Esophagus (tissue), 2 donors: ENCODE measurements around the gene CDC14A. TPM values are rescaled to one million over a fixed set of nuclear protein-coding genes. Genes with fewer than 3 reads are reported as not detected.

Experiments
- H3K27ac ChIP-seq, 2 donors: one replicate each; pipeline ENCODE4 v1.5.1; 2013; ENCODE audit warnings: low read depth in 2 of 2, mild to moderate bottlenecking in 2 of 2, inconsistent platforms in 1 of 2, low read length in 1 of 2, moderate library complexity in 1 of 2
- H3K27me3 ChIP-seq, 2 donors: one replicate each; pipeline ENCODE4 v1.6.1; 2013; ENCODE audit warnings: low read length in 2 of 2, control low read depth in 1 of 2, mild to moderate bottlenecking in 1 of 2; ENCODE audit not compliant: insufficient read depth in 2 of 2, control insufficient read depth in 1 of 2
- H3K36me3 ChIP-seq, 2 donors: one replicate each; pipeline ENCODE4 v1.6.1; 2013; ENCODE audit warnings: low read length in 1 of 2; ENCODE audit not compliant: control insufficient read depth in 2 of 2, insufficient read depth in 2 of 2
- H3K4me1 ChIP-seq, 2 donors: one replicate each; pipeline ENCODE4 v1.6.1; 2013; ENCODE audit warnings: low read length in 1 of 2; ENCODE audit not compliant: control insufficient read depth in 2 of 2, insufficient read depth in 2 of 2
- H3K4me3 ChIP-seq, 2 donors: one replicate each; pipeline ENCODE4 v1.5.1; 2013; ENCODE audit warnings: low read length in 2 of 2, mild to moderate bottlenecking in 2 of 2, low read depth in 1 of 2, moderate library complexity in 1 of 2
- H3K9me3 ChIP-seq, 2 donors: one replicate each; pipeline ENCODE4 v1.6.1; 2013; ENCODE audit warnings: mild to moderate bottlenecking in 2 of 2, low read depth in 1 of 2, low read length in 1 of 2, moderate library complexity in 1 of 2; ENCODE audit not compliant: control insufficient read depth in 2 of 2, insufficient read depth in 1 of 2
- WGBS, 2 donors: extraction: QIAGEN DNeasy Blood & Tissue Kit; methylation state at CpG; one replicate each; pipeline ENCODE4 v1.1.7; 2013; 5-methylcytosine and 5-hydroxymethylcytosine counted together
- polyA plus RNA-seq, 2 donors: library from polyadenylated mRNA; stranded (reverse); fragments of 200-250 nt; gene quantifications; one replicate each; pipeline ENCODE4 v1.2.3, GENCODE V29; 2013
- donor health status: healthy with polysubstance abuse.
- donor health status: Bipolar disorder and iron deficiency.

Gene CDC14A
- polyA plus RNA-seq, 2 donors, result 1.0 to 1.2 TPM

DNA sequence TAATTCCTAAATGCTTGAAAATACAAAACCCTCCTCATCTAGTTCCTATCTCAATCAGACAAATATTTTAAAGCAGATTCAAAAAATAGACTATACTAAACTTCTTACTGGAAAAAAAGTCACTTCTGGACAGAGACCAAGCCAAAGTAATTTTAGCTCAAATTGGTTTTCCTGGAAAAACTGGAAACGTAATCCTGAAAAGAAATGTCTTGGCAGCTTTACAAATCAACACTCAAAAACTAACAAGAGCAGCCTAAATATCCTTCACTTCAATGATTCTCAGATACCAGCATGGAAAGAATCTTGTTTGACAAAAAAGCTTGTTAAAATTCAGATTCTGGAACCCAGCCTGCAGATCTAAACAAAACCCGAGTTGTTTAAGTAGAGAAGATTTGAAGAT lies 176.6 kb downstream of the CDC14A start:
- H3K4me3 ChIP-seq, result no peak overlapping the region
- no peak overlapping the region for H3K27ac ChIP-seq

DNA sequence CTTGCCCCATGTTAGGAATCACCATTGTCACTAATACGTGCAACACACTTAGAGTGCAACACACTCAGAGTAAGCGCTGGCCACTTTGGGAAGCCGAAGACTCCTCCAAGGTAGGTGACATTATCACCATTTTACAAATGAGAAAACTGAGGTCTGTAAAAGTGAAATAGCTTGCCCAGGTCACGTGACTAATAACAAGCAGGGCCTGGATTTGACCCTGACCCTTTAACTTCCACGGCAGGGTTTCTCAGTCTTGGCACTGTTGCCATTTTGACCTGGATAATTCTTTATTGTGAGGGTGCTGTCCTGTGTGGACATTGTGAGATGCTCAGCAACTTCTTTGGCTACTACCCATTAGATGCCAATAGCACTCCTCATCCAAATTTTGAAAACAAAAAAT lies 177.8 kb downstream of the CDC14A start:
- Histone ChIP-seq H3K36me3 (no peaks in the 10 kb centered on the region), H3K9me3 (no peaks in the 10 kb centered on the region), H3K27me3 (no peaks in the 10 kb centered on the region), H3K4me3 (no peak overlapping the region), H3K4me1 (no peaks in the 10 kb centered on the region), H3K27ac (no peak overlapping the region)
- 90 to 91% methylated on average over 5 of the region's 5 CpGs for WGBS, 2 donors

More for the DNA sequence above, 176.6 kb downstream of the CDC14A start:
- Histone ChIP-seq H3K36me3 (no peaks in the 10 kb centered on the region), H3K27me3 (no peaks in the 10 kb centered on the region), H3K4me1 (no peaks in the 10 kb centered on the region), H3K9me3 (no peaks in the 10 kb centered on the region)
- 13 to 28% methylated on average over 2 of the region's 2 CpGs for WGBS, 2 donors

DNA sequence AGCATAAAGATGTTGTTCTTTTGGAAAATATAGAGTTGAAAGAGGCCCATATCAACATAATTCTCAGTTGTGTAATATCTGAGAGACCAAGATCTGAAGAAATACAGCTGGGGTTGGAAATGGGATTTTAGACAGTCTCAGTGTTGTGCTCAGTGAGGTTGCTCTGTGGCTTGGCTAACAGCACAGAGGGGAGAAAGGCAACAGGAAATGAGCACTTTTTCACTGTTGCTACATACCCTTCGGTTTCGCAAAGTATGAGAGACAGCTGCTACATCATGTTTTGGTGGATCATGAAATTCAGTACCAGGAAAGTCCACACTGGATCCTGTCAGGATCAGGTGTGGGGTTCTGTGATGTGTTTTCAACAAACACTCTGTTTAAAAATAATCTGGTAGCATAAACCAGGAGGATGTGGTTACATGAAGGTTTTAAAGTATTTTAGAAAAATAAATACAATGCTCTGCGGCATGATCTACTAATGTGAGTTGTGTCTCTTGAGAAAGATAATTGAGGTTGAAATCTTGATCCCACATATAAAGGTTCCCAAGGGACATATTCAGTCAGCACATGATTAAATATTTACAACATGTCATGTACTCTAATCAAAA lies 178.7 kb downstream of the CDC14A start:
- WGBS, 2 donors, result 57 to 61% methylated on average over 3 of the region's 3 CpGs
- H3K36me3 ChIP-seq, result no peaks in the 10 kb centered on the region
- H3K27ac ChIP-seq, result no peak overlapping the region
- no peaks in the 10 kb centered on the region for H3K27me3 ChIP-seq
- no peak overlapping the region for H3K4me3 ChIP-seq
- H3K9me3 ChIP-seq, result no peaks in the 10 kb centered on the region
- no peaks in the 10 kb centered on the region for H3K4me1 ChIP-seq

DNA sequence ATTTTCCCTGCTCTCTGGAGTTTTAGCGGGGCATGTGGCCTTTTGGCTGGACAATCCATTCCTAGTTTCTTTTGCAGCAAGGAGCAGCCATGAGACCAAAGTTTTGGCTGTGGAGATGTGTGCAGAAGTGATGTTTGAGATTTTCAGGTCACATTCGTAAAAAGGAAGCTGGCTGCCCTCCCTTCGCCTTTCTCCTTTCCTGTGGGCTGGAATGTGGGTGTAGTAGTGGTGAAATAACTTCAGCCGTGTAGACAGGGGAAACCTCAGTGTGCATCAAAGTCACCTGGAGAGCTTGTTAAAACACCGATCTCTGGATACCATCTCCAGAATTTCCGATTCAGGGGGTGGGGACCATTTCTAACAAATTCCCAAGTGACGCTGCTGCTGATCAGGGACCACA lies 180.3 kb downstream of the CDC14A start:
- Histone ChIP-seq H3K9me3 (no peaks in the 10 kb centered on the region), H3K27ac (no peak overlapping the region), H3K4me3 (no peak overlapping the region), H3K4me1 (no peaks in the 10 kb centered on the region), H3K27me3 (no peaks in the 10 kb centered on the region), H3K36me3 (no peaks in the 10 kb centered on the region)
- WGBS, 2 donors, result 71 to 80% methylated on average over 7 of the region's 7 CpGs

DNA sequence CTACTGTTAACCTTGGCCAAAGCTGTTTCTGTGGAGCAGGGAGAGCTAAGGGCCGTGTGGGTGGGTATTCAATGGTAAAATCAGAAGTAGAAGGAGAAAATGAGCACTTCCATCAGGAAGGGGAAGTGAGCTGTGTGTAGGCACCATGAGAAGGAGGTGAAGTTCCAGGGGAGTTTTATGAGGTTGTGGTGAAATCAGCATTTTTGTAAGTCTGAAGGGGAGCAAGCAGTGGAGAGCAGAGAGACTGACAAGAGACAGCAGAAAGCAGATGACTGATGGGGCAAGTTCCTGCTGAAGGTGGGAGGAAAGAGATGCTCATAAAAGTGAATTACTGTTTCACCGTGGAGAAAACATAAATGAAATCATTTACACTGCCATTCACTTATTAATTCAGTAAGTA lies 183.0 kb downstream of the CDC14A start:
- no peaks in the 10 kb centered on the region for H3K36me3 ChIP-seq
- no peaks in the 10 kb centered on the region for H3K9me3 ChIP-seq
- peaks cover 3 to 11% of the 10 kb centered on the region in 2 donors for H3K4me1 ChIP-seq
- WGBS, 2 donors, result 58% methylated on average over 2 of the region's 2 CpGs
- H3K27me3 ChIP-seq, result peaks cover 0 to 7% of the 10 kb centered on the region in 2 donors
- no peak overlapping the region for H3K27ac ChIP-seq
- no peak overlapping the region for H3K4me3 ChIP-seq

DNA sequence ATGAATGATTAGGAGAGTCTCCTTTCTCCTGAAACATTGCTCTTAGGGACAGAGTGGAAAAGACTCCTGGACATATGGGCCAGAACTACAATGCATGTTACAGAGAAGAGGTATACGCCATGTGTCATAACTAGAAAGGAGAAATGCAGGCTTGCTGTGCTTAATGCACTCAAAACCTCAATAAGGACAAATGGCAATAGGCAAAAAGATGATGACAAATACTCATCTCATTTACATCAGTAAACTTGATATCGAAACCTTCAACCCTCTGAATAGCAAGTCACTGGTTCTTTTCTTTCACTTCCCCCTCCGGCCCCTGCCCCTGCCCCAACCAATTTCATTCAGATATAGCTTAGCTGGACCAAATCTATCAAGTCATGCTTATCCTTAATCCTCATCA lies 183.7 kb downstream of the CDC14A start:
- H3K4me3 ChIP-seq, result no peak overlapping the region
- peaks cover 0 to 7% of the 10 kb centered on the region in 2 donors for H3K27me3 ChIP-seq
- peaks cover 3 to 11% of the 10 kb centered on the region in 2 donors for H3K4me1 ChIP-seq
- no peaks in the 10 kb centered on the region for H3K9me3 ChIP-seq
- no peaks in the 10 kb centered on the region for H3K36me3 ChIP-seq
- no peak overlapping the region for H3K27ac ChIP-seq
- 75 to 82% methylated on average over 3 of the region's 3 CpGs for WGBS, 2 donors

DNA sequence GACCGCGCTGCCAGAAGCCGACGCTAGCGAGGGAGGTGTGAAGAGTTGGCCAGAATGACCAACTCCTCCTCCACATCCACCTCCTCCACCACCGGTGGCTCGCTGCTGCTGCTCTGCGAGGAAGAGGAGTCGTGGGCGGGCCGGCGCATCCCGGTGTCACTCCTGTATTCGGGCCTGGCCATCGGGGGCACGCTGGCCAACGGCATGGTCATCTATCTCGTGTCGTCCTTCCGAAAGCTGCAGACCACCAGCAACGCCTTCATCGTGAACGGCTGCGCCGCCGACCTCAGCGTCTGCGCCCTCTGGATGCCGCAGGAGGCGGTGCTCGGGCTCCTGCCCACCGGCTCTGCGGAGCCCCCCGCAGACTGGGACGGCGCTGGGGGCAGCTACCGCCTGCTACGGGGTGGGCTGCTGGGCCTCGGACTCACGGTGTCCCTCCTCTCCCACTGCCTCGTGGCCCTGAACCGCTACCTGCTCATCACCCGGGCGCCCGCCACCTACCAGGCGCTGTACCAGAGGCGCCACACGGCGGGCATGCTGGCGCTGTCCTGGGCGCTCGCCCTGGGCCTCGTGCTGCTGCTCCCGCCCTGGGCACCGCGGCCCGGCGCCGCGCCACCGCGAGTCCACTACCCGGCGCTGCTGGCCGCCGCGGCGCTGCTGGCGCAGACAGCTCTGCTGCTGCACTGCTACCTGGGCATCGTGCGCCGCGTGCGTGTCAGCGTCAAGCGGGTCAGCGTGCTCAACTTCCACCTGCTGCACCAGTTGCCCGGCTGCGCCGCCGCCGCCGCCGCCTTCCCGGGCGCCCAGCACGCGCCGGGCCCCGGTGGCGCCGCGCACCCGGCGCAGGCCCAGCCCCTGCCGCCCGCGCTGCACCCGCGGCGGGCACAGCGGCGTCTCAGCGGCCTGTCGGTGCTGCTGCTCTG lies 186.9 kb downstream of the CDC14A start:
- Histone ChIP-seq H3K4me1 (peaks cover 3 to 11% of the 10 kb centered on the region in 2 donors), H3K27ac (no peak overlapping the region), H3K4me3 (peak overlapping the region; percentile 34 to 38), H3K9me3 (no peaks in the 10 kb centered on the region), H3K36me3 (no peaks in the 10 kb centered on the region), H3K27me3 (peaks cover 0 to 7% of the 10 kb centered on the region in 2 donors)
- 1% methylated on average over 98 to 105 of the region's 105 CpGs for WGBS, 2 donors

DNA sequence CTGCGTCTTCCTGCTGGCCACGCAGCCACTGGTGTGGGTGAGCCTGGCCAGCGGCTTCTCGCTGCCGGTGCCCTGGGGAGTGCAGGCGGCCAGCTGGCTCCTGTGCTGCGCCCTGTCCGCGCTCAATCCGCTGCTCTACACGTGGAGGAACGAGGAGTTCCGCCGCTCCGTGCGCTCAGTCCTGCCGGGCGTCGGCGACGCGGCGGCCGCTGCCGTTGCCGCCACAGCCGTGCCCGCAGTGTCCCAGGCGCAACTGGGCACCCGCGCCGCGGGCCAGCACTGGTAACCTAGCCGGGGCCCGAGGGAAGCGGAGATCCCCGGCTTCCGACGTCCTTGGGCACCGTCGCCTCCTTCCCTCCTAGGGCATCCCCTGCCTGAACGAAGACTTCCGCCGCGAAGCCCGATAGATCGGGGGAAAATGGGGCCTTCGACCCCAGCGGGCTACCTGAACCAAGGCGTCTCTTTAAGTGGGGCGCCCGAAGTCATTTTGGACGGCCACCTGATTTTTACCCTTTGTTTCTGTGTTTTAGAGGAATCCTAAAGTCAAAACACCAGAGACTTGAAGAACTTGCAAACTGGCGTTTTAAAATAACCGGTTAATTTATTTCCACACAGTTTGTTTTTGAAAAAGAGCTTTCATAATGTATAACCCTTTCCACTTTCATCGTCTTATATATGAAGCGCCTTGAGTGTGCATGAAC lies 187.7 kb downstream of the CDC14A start:
- 12 to 14% methylated on average over 56 to 57 of the region's 57 CpGs for WGBS, 2 donors
- no peak overlapping the region for H3K27ac ChIP-seq
- peaks cover 3 to 11% of the 10 kb centered on the region in 2 donors for H3K4me1 ChIP-seq
- H3K36me3 ChIP-seq, result no peaks in the 10 kb centered on the region
- H3K27me3 ChIP-seq, result peaks cover 0 to 7% of the 10 kb centered on the region in 2 donors
- H3K4me3 ChIP-seq, result peak overlapping the region; percentile 34 to 38
- no peaks in the 10 kb centered on the region for H3K9me3 ChIP-seq

DNA sequence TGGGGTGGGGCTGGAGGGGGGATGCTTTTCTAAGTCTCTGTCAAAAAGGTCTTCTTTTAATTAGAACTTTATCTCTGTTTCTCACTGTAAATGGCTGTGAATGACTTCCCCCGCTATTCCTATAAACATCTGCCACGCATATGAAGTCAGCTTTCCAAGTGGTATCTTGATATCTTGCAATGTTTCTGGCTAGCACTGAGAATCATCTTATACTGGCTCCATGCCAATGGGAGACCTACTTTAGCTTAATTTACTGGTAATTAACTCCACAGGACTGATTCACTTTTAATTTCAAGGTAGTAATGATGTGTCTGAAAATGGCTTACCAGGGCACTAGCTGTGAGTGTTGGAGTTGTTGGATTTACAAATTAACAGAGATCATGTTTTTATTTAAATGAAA lies 190.0 kb downstream of the CDC14A start:
- H3K9me3 ChIP-seq, result no peaks in the 10 kb centered on the region
- H3K4me1 ChIP-seq, result peaks cover 3 to 11% of the 10 kb centered on the region in 2 donors
- peaks cover 0 to 7% of the 10 kb centered on the region in 2 donors for H3K27me3 ChIP-seq
- no peak overlapping the region for H3K27ac ChIP-seq
- H3K4me3 ChIP-seq, result no peak overlapping the region
- WGBS, 2 donors, result 94 to 95% methylated on average over 2 of the region's 2 CpGs
- no peaks in the 10 kb centered on the region for H3K36me3 ChIP-seq
